Activated CD8-positive, alpha-beta memory T cell treated with anti-CD3 and anti-CD28 coated beads for 1 hour (primary cell): ENCODE measurements around the gene TUT4.
A peak's percentile ranks its signal among the peaks of the same experiment; 100 is the strongest.

Experiments used
- DNase-seq, 2 donors: peaks; one replicate each; pipeline ENCODE4 v3.0.0-alpha.2; 2020; ENCODE audit warnings: low read depth in 1 of 2; ENCODE audit errors: extremely low read depth in 1 of 2

Gene TUT4

GRCh38 chr1:52533713-52534112, 19.2 kb downstream of the TUT4 start:
- DNase-seq, result no peak

- DNase-seq, result no peak
These were observed 20.1 kb downstream of the TUT4 start for GRCh38 chr1:52532731-52533327.

GRCh38 chr1:52532247-52532646, 20.6 kb downstream of the TUT4 start:
- DNase-seq, result no peak

GRCh38 chr1:52531249-52531872, 21.5 kb downstream of the TUT4 start:
- DNase-seq, result no peak

- DNase-seq, result no peak
These were observed 22.2 kb downstream of the TUT4 start for GRCh38 chr1:52530563-52531144.

- DNase-seq, result no peak
These were observed 29.5 kb downstream of the TUT4 start for GRCh38 chr1:52523376-52523775.

GRCh38 chr1:52520148-52520547, 32.7 kb downstream of the TUT4 start:
- no peak for DNase-seq

- DNase-seq, result no peak
These were observed 33.9 kb downstream of the TUT4 start for GRCh38 chr1:52518962-52519361.

- DNase-seq, result no peak
These were observed 40.9 kb downstream of the TUT4 start for GRCh38 chr1:52511851-52512615.

- DNase-seq, result no peak
These were observed 41.5 kb downstream of the TUT4 start for GRCh38 chr1:52511439-52511838.

- DNase-seq, result no peak
These were observed 45.9 kb downstream of the TUT4 start for GRCh38 chr1:52506920-52507546.

GRCh38 chr1:52506349-52506748, 46.5 kb downstream of the TUT4 start:
- DNase-seq, result no peak

- no peak for DNase-seq
These were observed 48.2 kb downstream of the TUT4 start for GRCh38 chr1:52504720-52505119.

- no peak for DNase-seq
These were observed 49.2 kb downstream of the TUT4 start for GRCh38 chr1:52503706-52504105.

GRCh38 chr1:52502789-52503188, 50.1 kb downstream of the TUT4 start:
- peak in 1 of 2 donors; percentile 3 for DNase-seq

GRCh38 chr1:52487632-52488031, 65.3 kb downstream of the TUT4 start:
- no peak for DNase-seq

GRCh38 chr1:52482326-52483004, 70.4 kb downstream of the TUT4 start:
- DNase-seq, result no peak

GRCh38 chr1:52479076-52479475, 73.8 kb downstream of the TUT4 start:
- no peak for DNase-seq

- no peak for DNase-seq
These were observed 75.0 kb downstream of the TUT4 start for GRCh38 chr1:52477876-52478275.

- DNase-seq, result no peak
These were observed 75.9 kb downstream of the TUT4 start for GRCh38 chr1:52476943-52477342.

GRCh38 chr1:52474807-52475206, 78.1 kb downstream of the TUT4 start:
- DNase-seq, result no peak
